GM18858 (cell line): ENCODE data around the gene RPS6KA4.

ENCODE experiments used
- ATAC-seq: cut with Tn5 transposase; IDR thresholded peaks from one replicate; pipeline ENCODE4 v1.9.1; 2021; ENCODE audit not compliant: unreplicated experiment

Gene RPS6KA4

GRCh38 chr11:64324692-64325469 lies 34.1 kb upstream of the RPS6KA4 start:
- no peak for ATAC-seq

- ATAC-seq: no peak
Observed at GRCh38 chr11:64327375-64327774, 31.6 kb upstream of the RPS6KA4 start.

DNA sequence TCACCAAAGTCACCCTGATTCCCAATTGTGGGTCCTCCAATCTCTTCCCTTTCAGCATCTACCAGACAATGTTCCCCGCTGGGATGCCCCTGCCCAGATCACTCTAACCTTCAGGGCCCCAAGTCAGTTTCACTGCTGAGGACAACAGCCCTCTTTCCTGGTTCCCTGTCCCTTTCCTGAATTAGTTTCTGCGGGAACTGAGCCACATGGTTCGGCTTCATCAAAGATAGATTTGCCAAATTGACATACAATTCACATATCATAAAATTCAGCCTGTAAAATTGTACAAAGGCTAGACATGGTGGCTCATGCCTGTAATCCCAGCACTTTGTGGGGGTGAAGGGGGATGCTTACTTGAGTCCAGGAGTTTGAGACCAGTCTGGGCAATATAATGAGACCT lies 31.0 kb upstream of the RPS6KA4 start:
- no peak for ATAC-seq

DNA sequence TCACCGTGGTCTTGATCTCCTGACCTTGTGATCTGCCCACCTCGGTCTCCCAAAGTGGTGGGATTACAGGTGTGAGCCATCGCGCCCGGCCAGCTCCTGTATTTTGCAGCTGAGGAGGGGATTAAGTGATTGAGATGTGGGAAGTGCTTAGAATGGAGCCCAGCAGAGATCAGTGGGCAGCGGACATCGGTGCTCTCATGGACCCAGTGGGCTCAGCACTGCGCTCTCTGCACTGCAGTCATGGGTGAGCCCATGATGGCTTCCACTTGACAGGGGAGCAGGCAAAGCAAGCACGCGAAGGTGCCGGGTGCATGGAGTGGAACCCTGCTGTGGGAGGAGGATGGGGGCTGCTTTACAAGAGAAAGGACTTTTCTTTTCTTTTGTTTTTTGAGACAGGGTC lies 28.1 kb upstream of the RPS6KA4 start:
- no peak for ATAC-seq

DNA sequence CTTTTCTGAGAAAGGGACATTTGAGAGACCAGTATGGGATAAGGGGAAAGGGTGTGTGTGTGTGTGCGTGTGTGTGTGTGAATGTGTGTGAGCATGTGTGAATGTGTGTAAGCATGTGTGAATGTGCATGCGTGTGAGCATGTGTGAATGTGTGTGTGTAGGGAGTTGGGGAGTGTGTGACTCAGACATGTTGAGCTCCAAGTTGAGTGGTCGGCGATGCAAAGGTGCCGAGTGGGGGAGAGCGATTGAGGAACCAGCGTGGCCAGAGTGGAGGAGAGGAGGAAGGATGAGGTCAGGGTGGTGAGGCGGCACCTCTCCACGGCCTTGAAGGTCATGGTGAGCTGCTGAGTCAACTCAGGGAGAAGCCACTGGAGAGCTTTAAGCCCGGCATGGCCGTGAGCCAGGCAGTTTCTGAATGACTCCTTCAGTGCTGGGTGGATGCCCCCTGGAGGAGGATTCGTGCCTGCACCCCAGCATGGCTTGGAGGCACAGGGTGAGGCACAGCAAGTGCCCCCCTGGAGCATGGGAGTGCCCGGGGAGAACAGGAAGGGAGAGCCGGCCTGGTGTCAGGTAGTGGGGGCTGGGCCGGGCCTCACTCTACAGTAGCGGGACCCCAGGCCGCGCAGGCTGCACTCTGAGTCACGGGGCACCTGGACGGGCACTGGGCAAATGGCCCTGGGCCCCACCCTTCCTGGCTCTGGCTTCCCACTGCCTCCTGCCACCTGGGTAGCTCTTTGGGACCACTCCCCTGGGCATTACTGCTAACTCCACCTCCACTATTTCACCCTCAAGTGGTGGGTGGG lies 27.2 kb upstream of the RPS6KA4 start:
- no peak for ATAC-seq

DNA sequence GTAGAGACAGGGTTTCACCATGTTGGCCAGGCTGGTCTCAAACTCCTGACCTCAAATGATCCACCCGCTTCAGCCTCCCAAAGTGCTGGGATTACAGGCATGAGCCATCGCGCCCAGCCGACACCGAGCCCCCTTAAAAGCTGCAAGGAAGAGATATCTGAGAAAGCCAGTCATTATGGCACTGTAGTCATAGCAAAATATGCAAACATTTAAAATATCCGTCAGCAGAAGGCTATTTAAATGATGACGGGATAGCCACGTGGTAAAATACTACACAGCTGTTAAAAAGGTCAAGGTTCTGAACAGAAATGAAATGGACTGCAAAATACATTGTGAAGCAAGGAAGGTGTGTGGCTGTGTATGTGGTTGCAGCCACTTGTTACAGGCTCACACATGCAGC lies 25.4 kb upstream of the RPS6KA4 start:
- ATAC-seq: no peak

DNA sequence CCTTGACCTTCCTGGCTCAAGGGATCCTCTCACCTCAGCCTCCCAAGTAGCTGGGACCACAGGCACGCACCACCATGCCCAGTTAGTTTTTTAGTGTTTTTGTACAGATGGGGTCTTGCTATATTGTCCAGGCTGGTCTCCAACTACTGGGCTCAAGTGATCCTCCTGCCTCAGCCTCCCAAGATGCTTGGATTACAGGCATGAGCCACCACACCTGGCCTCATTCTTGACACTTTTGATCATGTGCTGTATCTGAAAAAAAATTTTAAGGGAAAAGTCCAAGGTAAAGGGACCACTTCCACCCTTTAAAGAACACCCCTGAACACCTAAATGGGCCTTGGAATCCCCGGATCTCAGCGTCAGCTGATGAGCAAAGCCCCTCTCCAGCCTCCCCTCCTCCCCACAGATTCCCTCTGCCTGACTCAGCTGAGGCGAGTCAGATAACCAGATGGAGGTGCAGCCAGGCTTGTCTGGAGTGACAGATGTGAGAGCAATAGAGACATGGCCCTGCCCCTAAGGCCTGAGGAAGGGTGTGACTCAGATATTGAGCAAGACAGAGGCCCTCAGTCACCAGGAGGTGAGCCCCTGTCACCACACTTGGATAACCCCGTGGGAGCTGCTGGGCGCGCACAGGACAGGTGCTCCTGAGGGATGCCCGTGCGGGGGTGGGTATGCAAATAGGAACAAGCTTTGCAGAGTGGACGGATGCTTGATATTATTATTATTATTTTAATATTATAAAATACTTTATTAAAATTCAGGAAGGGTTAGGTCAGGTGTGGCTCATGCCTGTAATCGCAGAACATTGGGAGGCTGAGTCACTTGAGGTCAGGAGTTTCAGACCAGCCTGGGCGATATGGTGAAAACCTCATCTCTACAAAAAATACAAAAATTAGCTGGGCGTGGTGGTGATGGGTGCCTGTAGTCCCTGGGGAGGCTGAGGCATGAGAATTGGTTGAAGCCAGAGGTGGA lies 23.9 kb upstream of the RPS6KA4 start:
- peak; percentile 70 for ATAC-seq

DNA sequence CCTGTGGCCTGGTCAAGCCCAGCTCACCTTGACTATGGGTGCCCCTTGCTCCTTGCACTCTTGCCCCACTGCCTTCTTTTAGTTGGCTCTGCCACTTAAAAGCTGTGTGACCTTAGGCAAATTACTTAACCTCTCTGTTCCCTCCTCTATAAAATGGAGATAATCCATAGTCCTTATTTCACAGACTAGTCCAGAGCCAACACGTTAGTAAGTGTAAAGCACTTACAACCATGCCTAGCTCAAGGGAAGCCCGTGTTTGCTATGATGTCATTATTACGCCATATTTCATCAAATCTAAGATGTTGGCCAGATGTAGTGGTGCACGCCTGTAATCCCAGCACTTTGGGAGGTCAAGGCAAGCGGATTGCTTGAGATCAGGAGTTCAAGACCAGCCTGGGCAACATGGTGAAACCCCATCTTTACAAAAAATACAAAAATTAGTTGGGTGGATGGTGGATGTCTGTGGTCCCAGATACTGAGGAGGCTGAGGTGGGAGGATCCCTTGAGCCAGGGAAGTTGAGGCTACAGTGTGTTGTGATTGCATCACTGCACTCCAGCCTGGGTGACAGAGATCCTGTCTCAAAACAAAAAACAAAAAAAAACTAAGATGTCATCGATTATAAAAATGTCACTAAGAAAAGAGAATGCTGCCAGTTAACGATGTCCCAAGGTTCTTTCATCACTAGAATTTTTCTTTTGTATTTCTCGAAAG lies 21.3 kb upstream of the RPS6KA4 start:
- ATAC-seq: no peak

GRCh38 chr11:64338716-64339115 lies 20.2 kb upstream of the RPS6KA4 start:
- no peak for ATAC-seq

DNA sequence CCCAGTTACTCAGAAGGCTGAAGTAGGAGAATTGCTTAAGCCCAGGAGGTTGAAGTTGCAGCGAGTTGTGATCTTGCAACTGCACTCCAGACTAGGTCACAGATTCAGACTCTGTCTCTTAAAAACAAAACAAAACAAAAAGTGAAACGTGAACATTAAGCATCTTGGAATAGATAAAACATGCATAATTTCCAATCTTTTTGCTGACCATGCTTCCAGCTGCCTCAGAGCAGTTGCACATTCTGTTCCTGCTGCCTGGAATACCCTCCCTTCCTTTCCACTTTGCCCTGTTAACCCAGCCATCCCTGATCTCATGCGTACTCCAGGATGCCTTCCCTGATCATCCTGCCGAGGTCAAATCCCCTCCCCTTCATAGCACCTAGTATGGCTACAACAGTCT lies 19.7 kb upstream of the RPS6KA4 start:
- no peak for ATAC-seq

DNA sequence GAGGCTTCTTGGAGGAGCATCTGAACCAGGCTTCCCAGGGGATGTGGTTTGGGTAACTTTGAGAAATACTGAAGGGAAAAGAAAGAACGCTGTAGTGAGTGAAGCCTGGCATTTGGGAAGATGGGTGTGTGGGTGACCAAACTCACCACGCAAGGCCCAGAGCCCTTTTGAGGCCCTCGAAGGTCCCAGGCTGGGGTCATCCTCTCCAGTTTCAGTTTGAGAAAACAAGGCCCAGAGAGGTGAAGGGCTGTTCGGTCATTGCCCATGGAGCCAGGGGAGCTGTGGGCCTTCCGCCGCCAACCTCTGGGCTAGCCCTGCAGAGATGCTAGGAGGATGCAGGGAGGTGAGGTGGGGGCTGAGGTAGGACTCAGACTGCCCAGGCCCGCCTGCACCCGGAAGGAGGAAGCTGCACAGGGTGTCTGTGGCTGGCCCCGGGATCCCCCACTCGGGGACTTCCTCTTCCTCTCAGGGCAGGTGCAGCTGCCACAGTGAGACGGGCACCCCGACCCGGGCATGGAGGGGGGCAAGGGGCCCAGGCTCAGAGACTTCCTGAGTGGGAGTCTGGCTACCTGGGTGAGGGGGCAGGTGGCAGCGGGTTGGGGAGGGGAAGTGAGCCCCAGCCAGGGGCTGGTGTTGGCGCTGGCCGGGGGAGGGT lies 19.1 kb upstream of the RPS6KA4 start, which contains the start of gene CCDC88B:
Gene CCDC88B (plus strand): TSS at position 451 of the 655 bp plus-strand sequence. CDS start 63 bp downstream, at position 514.
- ATAC-seq: no peak

- ATAC-seq: no peak
Observed at GRCh38 chr11:64340671-64341335, 18.2 kb upstream of the RPS6KA4 start.

- ATAC-seq: no peak
Observed at GRCh38 chr11:64341429-64341828, 17.5 kb upstream of the RPS6KA4 start.

GRCh38 chr11:64341851-64342791 lies 16.8 kb upstream of the RPS6KA4 start:
- ATAC-seq: no peak

GRCh38 chr11:64342869-64343745 lies 15.9 kb upstream of the RPS6KA4 start:
- ATAC-seq: no peak

- ATAC-seq: no peak
Observed at GRCh38 chr11:64343767-64344559, 15.0 kb upstream of the RPS6KA4 start.
